Measurements from ENCODE around the gene AIFM3.

The AIFM3 gene

GRCh38 chr22:21009638-21010425 is 42.8 kb downstream of the AIFM3 start:
- Histone ChIP-seq H3K27me3 (no peaks in the 10 kb centered on the region), H3K4me1 (no peaks in the 10 kb centered on the region; the same call in 1 of the 2 replicates), H3K9me3 (no peaks in the 10 kb centered on the region), H3K4me3 (ENCODE audit: low read depth, low read length) (no peak overlapping the region), H3K36me3 (peaks cover 35% of the 10 kb centered on the region)
- no peak for TF ChIP-seq CTCF (IDR thresholded peaks at IDR 0.05; ENCODE audit: low read depth, low read length)
- DNase-seq = no peak

- Histone ChIP-seq H3K27me3 (no peaks in the 10 kb centered on the region), H3K4me3 (ENCODE audit: low read depth, low read length) (no peak overlapping the region), H3K36me3 (peaks cover 28% of the 10 kb centered on the region), H3K9me3 (no peaks in the 10 kb centered on the region), H3K4me1 (no peaks in the 10 kb centered on the region; the same call in 1 of the 2 replicates)
- no peak for DNase-seq
- no peak for TF ChIP-seq CTCF (IDR thresholded peaks at IDR 0.05; ENCODE audit: low read depth, low read length)
These were observed 43.5 kb downstream of the AIFM3 start for GRCh38 chr22:21010426-21011113.

GRCh38 chr22:21012446-21013407 is 45.7 kb downstream of the AIFM3 start:
- Histone ChIP-seq H3K27me3 (no peaks in the 10 kb centered on the region), H3K4me1 (peaks cover 7% of the 10 kb centered on the region), H3K4me3 (ENCODE audit: low read depth, low read length) (peak overlapping the region; percentile 85), H3K9me3 (no peaks in the 10 kb centered on the region), H3K36me3 (peaks cover 18% of the 10 kb centered on the region)
- peak; percentile 4 for DNase-seq
- no peak for TF ChIP-seq CTCF (IDR thresholded peaks at IDR 0.05; ENCODE audit: low read depth, low read length)

GRCh38 chr22:21013657-21014201 is 46.7 kb downstream of the AIFM3 start:
- H3K4me3 ChIP-seq (ENCODE audit: low read depth, low read length) = peak overlapping the region; percentile 85

More at GRCh38 chr22:21013657-21014201, 46.7 kb downstream of the AIFM3 start:
- H3K36me3 ChIP-seq = peaks cover 11% of the 10 kb centered on the region
- H3K27me3 ChIP-seq = no peaks in the 10 kb centered on the region
- H3K4me1 ChIP-seq = peaks cover 7% of the 10 kb centered on the region
- no peak for TF ChIP-seq CTCF (IDR thresholded peaks at IDR 0.05; ENCODE audit: low read depth, low read length)
- no peak for DNase-seq
- no peaks in the 10 kb centered on the region for H3K9me3 ChIP-seq

Data from BE2C (cell line).